Heart right ventricle (tissue), 16 donors: Measurements from ENCODE around the gene TCERG1L. TPM values are rescaled to one million over a fixed set of nuclear protein-coding genes. Genes with fewer than 3 reads are reported as not detected.

ENCODE experiments used
- ATAC-seq, 8 donors: fragments of 200-7000 bp; cut with Tn5 transposase; one replicate each; pipeline ENCODE4 v1.9.1; 2020; ENCODE audit warnings: mild to moderate bottlenecking in 8 of 8, moderate library complexity in 8 of 8, moderate number of reproducible peaks in 1 of 8
- DNase-seq, 2 donors: peaks; one replicate each; pipeline ENCODE4 v3.0.0-alpha.2; 2020
- H3K27ac ChIP-seq, 10 donors: fragments of 200-600 bp; sonication (generic) in 2 of 10; one replicate each; pipeline versions ENCODE4 v1.5.0 to v1.8.0; 2020 to 2022; ENCODE audit warnings: mild to moderate bottlenecking in 3 of 10
- H3K27me3 ChIP-seq, 7 donors: fragments of 200-600 bp; one replicate each; pipeline ENCODE4 v1.8.0; 2021 to 2022; ENCODE audit warnings: mild to moderate bottlenecking in 2 of 7
- H3K36me3 ChIP-seq, 9 donors: fragments of 200-600 bp; sonication (generic) in 1 of 9; one replicate each; pipeline versions ENCODE4 v1.5.0 to v1.8.0; 2020 to 2022; ENCODE audit warnings: mild to moderate bottlenecking in 2 of 9
- H3K4me1 ChIP-seq, 9 donors: fragments of 200-600 bp; sonication (generic) in 1 of 9; one replicate each; pipeline versions ENCODE4 v1.5.0 to v1.8.0; 2020 to 2022; ENCODE audit warnings: mild to moderate bottlenecking in 4 of 9
- H3K4me3 ChIP-seq, 10 donors: fragments of 200-600 bp; sonication (generic) in 2 of 10; one replicate each; pipeline versions ENCODE4 v1.5.0 to v1.8.0; 2020 to 2022; ENCODE audit warnings: mild to moderate bottlenecking in 7 of 10, moderate library complexity in 2 of 10
- H3K9me3 ChIP-seq, 11 donors: fragments of 200-600 bp in 10 of 11; sonication (generic) in 2 of 11; one replicate each; pipeline versions ENCODE4 v1.5.0 to v1.8.0; 2013 to 2022; ENCODE audit warnings: mild to moderate bottlenecking in 2 of 11, control low read depth in 1 of 11, moderate library complexity in 1 of 11
- WGBS, 2 donors: extraction: QIAGEN DNeasy Blood & Tissue Kit; methylation state at CpG; one replicate each; pipeline ENCODE4 v1.1.7; 2013; ENCODE audit warnings: inconsistent platforms in 1 of 2; 5-methylcytosine and 5-hydroxymethylcytosine counted together
- intact Hi-C, 10 donors: fragments of 100-400 bp; cut with DNase I; formaldehyde crosslinking; loops; one replicate each; pipeline versions ENCODE4 v1.11.1 to v1.14.2; 2022
- polyA plus RNA-seq, 2 donors: library from polyadenylated mRNA; stranded (reverse); fragments of 200-250 nt; gene quantifications; one replicate each; pipeline ENCODE4 v1.2.3, GENCODE V29; 2013
- total RNA-seq, 10 donors: library from RNA; stranded (reverse); fragmentation: NEBNext Ultra II Directional in 3 of 10; extraction: Animal tissue kit (Norgen Biotek cat#: 25700) in 3 of 10; gene quantifications; one replicate each; pipeline versions ENCODE4 v1.2.1 to v1.2.4, GENCODE V29; 2021 to 2023
- TF ChIP-seq, protein P1 (sequence below), 9 donors: fragments of 200-600 bp; sonication (generic) in 2 of 9; IDR thresholded peaks; one replicate each; pipeline versions ENCODE4 v1.5.0 to v1.8.0; 2021 to 2022; ENCODE audit warnings: antibody characterized with exemption in 9 of 9, mild to moderate bottlenecking in 5 of 9, moderate library complexity in 1 of 9
- donor health status: Arrhythmogenic right ventricular cardiomyopathy.
- donor health status: ischemic (EF 13 %, LVEDD 7.1; RV severe dilation, severe dysfunction).
- donor health status: healthy with polysubstance abuse.
- donor health status: DM: no; HTN: yes; CAD: no.
- donor health status: DM: no; HTN: no; CAD: no.
- donor health status: ischemic (EF 25% LVEDD 6.9; RV normal size, moderate dysfunction).
- donor health status: ischemic (EF 25% LVEDD 5.7; RV mildly dilated, moderate dysfunction).
- donor health status: healthy.
- donor health status: DM: yes; HTN: yes; CAD: no.
- donor health status: Ischemic cardiomyopathy.
- donor health status: ischemic (EF 35%, LVEDD 5.7; RV mildly dilated, moderate dysfunction).
- donor health status: nonischemic (EF 11% LVEDD 7.7; RV severe dilation, severe dysfunction).
- donor health status: DM: yes; HTN: yes; CAD: no.
- donor health status: PGD.
- donor health status: ischemic (EF 29% LVEDD 5.4; RV normal size, mild dysfunction).
- donor health status: nonischemic (EF 23%, LVEDD 6.1; RV moderate dilation, normal function).

The TCERG1L gene
- total and polyA plus RNA-seq, 12 donors = 0.09 TPM; not detected in 10

- TF ChIP-seq, protein P1, sequence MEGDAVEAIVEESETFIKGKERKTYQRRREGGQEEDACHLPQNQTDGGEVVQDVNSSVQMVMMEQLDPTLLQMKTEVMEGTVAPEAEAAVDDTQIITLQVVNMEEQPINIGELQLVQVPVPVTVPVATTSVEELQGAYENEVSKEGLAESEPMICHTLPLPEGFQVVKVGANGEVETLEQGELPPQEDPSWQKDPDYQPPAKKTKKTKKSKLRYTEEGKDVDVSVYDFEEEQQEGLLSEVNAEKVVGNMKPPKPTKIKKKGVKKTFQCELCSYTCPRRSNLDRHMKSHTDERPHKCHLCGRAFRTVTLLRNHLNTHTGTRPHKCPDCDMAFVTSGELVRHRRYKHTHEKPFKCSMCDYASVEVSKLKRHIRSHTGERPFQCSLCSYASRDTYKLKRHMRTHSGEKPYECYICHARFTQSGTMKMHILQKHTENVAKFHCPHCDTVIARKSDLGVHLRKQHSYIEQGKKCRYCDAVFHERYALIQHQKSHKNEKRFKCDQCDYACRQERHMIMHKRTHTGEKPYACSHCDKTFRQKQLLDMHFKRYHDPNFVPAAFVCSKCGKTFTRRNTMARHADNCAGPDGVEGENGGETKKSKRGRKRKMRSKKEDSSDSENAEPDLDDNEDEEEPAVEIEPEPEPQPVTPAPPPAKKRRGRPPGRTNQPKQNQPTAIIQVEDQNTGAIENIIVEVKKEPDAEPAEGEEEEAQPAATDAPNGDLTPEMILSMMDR (IDR thresholded peaks at IDR 0.05) = no peak
- DNase-seq (no peak), ATAC-seq (no peak)
- 82 to 85% methylated on average over 21 of the region's 21 CpGs for WGBS, 2 donors
- Histone ChIP-seq H3K9me3 (no peaks in the 10 kb centered on the region), H3K36me3 (no peaks in the 10 kb centered on the region), H3K4me1 (no peaks in the 10 kb centered on the region), H3K27ac (no peak overlapping the region), H3K27me3 (peaks cover 0 to 13% (median 7%) of the 10 kb centered on the region in 7 donors), H3K4me3 (no peak overlapping the region)
- intact Hi-C loops = no loop called here
Observed at GRCh38 chr10:131200856-131201470, 110.6 kb downstream of the TCERG1L start.

GRCh38 chr10:131199646-131200045 lies 111.9 kb downstream of the TCERG1L start:
- no peaks in the 10 kb centered on the region for H3K36me3 ChIP-seq
- ATAC-seq (no peak), DNase-seq (no peak)
- intact Hi-C loops = no loop called here
- TF ChIP-seq, protein P1 (IDR thresholded peaks at IDR 0.05) = no peak
- peaks cover 0 to 12% (median 7%) of the 10 kb centered on the region in 7 donors for H3K27me3 ChIP-seq
- no peaks in the 10 kb centered on the region for H3K9me3 ChIP-seq
- H3K4me3 ChIP-seq = no peak overlapping the region
- H3K4me1 ChIP-seq = no peaks in the 10 kb centered on the region
- H3K27ac ChIP-seq = no peak overlapping the region
- 36 to 53% methylated on average over 6 of the region's 6 CpGs for WGBS, 2 donors

DNA sequence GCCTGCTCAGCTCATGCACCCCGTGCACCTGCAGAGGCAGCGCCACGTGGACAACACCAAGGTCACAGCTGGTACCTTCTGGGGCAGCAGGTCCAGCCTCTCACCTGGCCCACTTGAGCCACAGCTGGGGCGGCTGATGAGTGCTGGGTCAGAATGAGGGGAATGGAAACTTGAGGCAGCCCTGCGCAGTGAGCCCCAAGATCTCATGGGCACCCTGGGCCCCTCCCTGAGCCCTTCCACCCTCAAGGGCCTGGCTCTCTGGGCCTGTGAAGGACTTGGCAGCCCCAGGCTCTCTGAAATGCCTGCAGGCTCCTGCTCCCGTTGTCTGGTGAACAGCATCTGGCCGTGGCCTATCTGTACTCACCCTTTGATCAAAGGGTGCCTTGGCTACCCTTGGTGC lies 112.7 kb downstream of the TCERG1L start:
- Histone ChIP-seq H3K27ac (no peak overlapping the region), H3K4me1 (no peaks in the 10 kb centered on the region), H3K9me3 (peaks cover 0 to 3% (median 0%) of the 10 kb centered on the region in 11 donors), H3K4me3 (no peak overlapping the region), H3K27me3 (peaks cover 0 to 12% (median 7%) of the 10 kb centered on the region in 7 donors), H3K36me3 (no peaks in the 10 kb centered on the region)
- ATAC-seq (no peak), DNase-seq (no peak)
- WGBS, 2 donors = 75 to 77% methylated on average over 7 of the region's 7 CpGs
- intact Hi-C loops = no loop called here
- TF ChIP-seq, protein P1 (IDR thresholded peaks at IDR 0.05) = no peak

DNA sequence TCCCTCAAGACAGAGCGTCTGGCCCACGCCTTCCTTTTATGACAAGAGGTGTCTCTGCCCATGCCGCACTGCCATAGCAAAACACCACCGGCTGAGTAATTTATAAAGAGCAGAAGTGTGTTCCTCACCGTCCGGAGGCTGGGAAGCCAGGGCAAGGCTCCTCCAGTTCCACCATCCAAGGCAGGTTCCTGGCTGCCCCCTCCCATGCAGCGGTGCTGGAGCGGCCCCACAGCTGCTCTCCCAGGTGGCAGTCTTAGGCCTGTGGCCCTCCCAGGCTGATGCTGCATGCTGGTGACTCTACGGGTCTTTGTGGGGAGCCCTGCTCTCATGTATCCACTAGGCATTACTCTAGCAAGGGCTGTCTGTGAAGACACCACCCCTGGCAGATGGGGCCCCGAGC lies 113.1 kb downstream of the TCERG1L start:
- H3K4me3 ChIP-seq = no peak overlapping the region
- H3K27me3 ChIP-seq = peaks cover 0 to 12% (median 7%) of the 10 kb centered on the region in 7 donors
- intact Hi-C loops = no loop called here
- TF ChIP-seq, protein P1 (IDR thresholded peaks at IDR 0.05) = no peak
- peaks cover 0 to 7% (median 0%) of the 10 kb centered on the region in 11 donors for H3K9me3 ChIP-seq
- H3K27ac ChIP-seq = no peak overlapping the region
- ATAC-seq (no peak), DNase-seq (no peak)
- WGBS, 2 donors = 88 to 89% methylated on average over 10 of the region's 10 CpGs
- H3K36me3 ChIP-seq = no peaks in the 10 kb centered on the region
- H3K4me1 ChIP-seq = no peaks in the 10 kb centered on the region
